Type B pancreatic cell (in vitro differentiated cells): Measurements from ENCODE around the gene POMGNT2. TPM values are rescaled to one million over a fixed set of nuclear protein-coding genes. Genes with fewer than 3 reads are reported as not detected.

Source experiments
- DNase-seq: peaks from one replicate; pipeline ENCODE4 v3.0.0; 2021; ENCODE audit warnings: mixed read lengths; ENCODE audit not compliant: unreplicated experiment; ENCODE audit errors: extremely low spot score
- H3K27ac Mint-ChIP-seq: 2 replicates; pipeline ENCODE4 v1.8.0; 2021; ENCODE audit warnings: mild to moderate bottlenecking, mixed read lengths
- H3K27me3 Mint-ChIP-seq: 2 replicates; pipeline ENCODE4 v1.8.0; 2021; ENCODE audit warnings: mixed read lengths
- H3K36me3 Mint-ChIP-seq: 2 replicates; pipeline ENCODE4 v1.8.0; 2021; ENCODE audit warnings: mixed read lengths
- H3K4me1 Mint-ChIP-seq: one replicate; pipeline ENCODE4 v1.8.0; 2021; ENCODE audit warnings: mixed read lengths; ENCODE audit not compliant: unreplicated experiment
- H3K4me3 Mint-ChIP-seq: 2 replicates; pipeline ENCODE4 v1.8.0; 2021; ENCODE audit warnings: mild to moderate bottlenecking, mixed read lengths
- H3K9me3 Mint-ChIP-seq: 2 replicates; pipeline ENCODE4 v1.8.0; 2021; ENCODE audit warnings: mixed read lengths
- total RNA-seq: library from RNA; stranded (reverse); gene quantifications from 2 replicates; pipeline ENCODE4 v1.2.1, GENCODE V29; 2021; ENCODE audit warnings: low replicate concordance
- TF ChIP-seq, protein P1 (sequence below): fragments of 200-600 bp; sonication (generic); conservative IDR thresholded peaks from 2 replicates; pipeline ENCODE4 v1.5.0; 2021; ENCODE audit warnings: antibody characterized with exemption, mild to moderate bottlenecking

POMGNT2 gene
- total RNA-seq, 1 donor from 2014 or later = 15.7 TPM

DNA sequence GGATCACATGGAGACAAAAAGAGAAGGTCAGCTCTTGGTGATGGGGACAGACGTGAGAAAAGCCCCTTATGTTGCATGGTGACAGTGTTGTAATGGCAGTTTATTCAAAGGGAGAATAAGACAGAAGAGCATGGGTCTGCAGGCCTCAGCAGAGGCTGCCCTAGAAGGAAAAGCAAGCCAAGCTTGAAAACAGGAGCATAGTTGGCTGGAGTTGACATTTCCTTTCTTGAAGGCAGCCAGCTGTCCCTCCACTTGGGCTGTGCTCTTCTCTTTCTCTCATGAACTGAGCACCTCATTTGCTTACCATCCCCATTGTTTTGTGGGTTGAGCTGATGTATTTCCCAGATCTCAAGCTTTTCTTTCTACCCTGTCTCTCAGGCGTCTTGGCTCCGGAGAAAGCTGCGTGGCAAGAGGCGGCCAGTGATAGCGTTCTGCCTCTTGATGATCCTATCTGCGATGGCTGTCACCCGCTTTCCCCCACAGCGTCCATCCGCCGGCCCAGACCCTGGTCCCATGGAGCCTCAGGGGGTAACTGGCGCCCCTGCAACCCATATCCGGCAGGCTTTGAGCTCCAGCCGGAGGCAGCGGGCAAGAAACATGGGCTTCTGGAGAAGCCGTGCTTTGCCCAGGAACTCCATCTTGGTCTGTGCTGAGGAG lies 73.9 kb downstream of the POMGNT2 start:
- DNase-seq = peak; percentile 55
- Mint-ChIP-seq H3K36me3 (no peaks in the 10 kb centered on the region), H3K27ac (no peak overlapping the region), H3K9me3 (no peaks in the 10 kb centered on the region), H3K4me1 (no peaks in the 10 kb centered on the region), H3K27me3 (no peaks in the 10 kb centered on the region), H3K4me3 (no peak overlapping the region)
- TF ChIP-seq, protein P1, sequence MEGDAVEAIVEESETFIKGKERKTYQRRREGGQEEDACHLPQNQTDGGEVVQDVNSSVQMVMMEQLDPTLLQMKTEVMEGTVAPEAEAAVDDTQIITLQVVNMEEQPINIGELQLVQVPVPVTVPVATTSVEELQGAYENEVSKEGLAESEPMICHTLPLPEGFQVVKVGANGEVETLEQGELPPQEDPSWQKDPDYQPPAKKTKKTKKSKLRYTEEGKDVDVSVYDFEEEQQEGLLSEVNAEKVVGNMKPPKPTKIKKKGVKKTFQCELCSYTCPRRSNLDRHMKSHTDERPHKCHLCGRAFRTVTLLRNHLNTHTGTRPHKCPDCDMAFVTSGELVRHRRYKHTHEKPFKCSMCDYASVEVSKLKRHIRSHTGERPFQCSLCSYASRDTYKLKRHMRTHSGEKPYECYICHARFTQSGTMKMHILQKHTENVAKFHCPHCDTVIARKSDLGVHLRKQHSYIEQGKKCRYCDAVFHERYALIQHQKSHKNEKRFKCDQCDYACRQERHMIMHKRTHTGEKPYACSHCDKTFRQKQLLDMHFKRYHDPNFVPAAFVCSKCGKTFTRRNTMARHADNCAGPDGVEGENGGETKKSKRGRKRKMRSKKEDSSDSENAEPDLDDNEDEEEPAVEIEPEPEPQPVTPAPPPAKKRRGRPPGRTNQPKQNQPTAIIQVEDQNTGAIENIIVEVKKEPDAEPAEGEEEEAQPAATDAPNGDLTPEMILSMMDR = no peak

DNA sequence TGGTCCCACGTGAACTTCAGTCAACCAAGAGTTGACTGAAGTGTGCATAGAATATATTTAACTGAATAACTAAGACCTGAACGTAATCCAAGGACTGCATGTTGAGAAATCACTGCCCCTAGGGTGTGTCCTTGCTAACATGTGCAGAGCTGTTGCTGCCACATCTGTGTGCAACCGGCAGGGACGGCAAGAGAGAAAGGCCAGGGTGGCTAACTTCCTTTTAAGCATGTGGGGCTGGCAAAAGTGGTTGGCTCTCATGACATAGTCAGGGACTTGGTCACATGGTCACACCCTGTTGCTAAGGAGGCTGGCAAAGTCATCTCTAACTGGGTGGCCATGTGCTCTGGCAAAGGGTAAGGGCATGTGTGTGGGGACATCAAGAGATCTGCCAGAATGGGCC lies 74.4 kb downstream of the POMGNT2 start:
- peak; percentile 37 for DNase-seq
- Mint-ChIP-seq H3K27me3 (no peaks in the 10 kb centered on the region), H3K4me1 (no peaks in the 10 kb centered on the region), H3K4me3 (no peak overlapping the region), H3K27ac (no peak overlapping the region), H3K36me3 (no peaks in the 10 kb centered on the region), H3K9me3 (no peaks in the 10 kb centered on the region)
- TF ChIP-seq, protein P1 = no peak

DNA sequence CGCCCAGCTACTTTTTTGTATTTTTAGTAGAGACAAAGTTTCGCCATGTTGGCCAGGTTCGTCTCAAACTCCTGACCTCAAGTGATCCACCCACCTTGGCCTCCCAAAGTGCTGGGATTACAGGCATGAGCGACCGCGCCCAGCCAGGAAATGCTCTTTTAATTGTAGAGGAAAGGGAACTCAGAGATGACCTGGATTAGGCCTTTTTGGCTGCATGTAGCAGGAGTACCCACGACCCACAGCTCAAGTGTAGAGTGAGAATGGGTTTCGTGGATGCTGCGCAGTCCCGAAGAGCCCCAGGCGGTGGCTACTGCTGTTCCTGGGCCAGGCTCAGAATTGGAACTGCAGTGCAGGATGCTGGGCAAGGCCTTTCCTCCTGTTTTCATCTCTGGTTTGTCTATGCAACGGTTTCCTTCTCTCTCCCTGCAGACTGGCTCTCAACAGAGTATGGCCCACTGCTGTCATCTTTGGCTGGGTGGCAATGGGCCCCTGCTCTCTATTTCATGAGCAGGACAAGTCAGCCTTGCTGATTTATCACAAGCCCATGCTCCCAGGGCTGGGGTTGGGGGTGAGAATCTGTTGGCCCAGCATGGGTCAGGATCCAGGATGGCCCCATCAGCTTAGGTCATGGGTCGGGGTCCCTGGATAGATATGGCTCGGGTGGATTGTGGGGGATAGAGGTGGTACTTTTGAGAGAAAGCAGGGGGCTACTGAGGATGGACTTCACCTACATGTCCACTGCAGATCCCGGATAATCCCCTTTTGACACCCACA lies 75.5 kb downstream of the POMGNT2 start:
- Mint-ChIP-seq H3K27me3 (no peaks in the 10 kb centered on the region), H3K9me3 (no peaks in the 10 kb centered on the region), H3K36me3 (no peaks in the 10 kb centered on the region), H3K27ac (no peak overlapping the region), H3K4me3 (no peak overlapping the region), H3K4me1 (no peaks in the 10 kb centered on the region)
- peak; percentile 42 for DNase-seq
- TF ChIP-seq, protein P1 = no peak

Other genes with a start within 250 kb of the POMGNT2 start
- not detected in 2 replicates for gene CYP8B1, start 230.2 kb downstream of the POMGNT2 start, total RNA-seq
- gene ZNF662, start 199.9 kb downstream of the POMGNT2 start, total RNA-seq = 0.48 TPM in 1 of 2 replicates, not detected in the other
- 0.36 and 0.89 TPM in 2 replicates for gene GASK1A, start 126.8 kb downstream of the POMGNT2 start, total RNA-seq
- gene SNRK, start 180.5 kb upstream of the POMGNT2 start, total RNA-seq = 17.6 and 23.6 TPM in 2 replicates